GM23248 (cell line): Measurements from ENCODE around the gene RBMS3. TPM values are rescaled to one million over a fixed set of nuclear protein-coding genes. Genes with fewer than 3 reads are reported as not detected.

ENCODE experiments used
- DNase-seq: peaks from one replicate; pipeline ENCODE4 v3.0.0-alpha.2; 2015
- H2AFZ ChIP-seq: fragments of 200-600 bp; sonication (generic); 2 replicates; pipeline ENCODE4 v1.6.1; 2016; ENCODE audit warnings: antibody characterized with exemption
- H3F3A ChIP-seq: fragments of 200-600 bp; sonication (generic); 2 replicates; pipeline ENCODE4 v1.6.1; 2016; ENCODE audit warnings: mild to moderate bottlenecking, antibody characterized with exemption, mixed run types; ENCODE audit not compliant: insufficient read depth
- H3K27ac ChIP-seq: fragments of 200-600 bp; sonication (generic); 2 replicates; pipeline ENCODE4 v1.5.1; 2016; ENCODE audit warnings: mild to moderate bottlenecking
- H3K27me3 ChIP-seq: fragments of 200-600 bp; sonication (generic); replicated peaks from 2 replicates; pipeline ENCODE4 v1.6.1; 2016; ENCODE audit warnings: mild to moderate bottlenecking; ENCODE audit not compliant: insufficient read depth
- H3K36me3 ChIP-seq: fragments of 200-600 bp; sonication (generic); 2 replicates; pipeline ENCODE4 v1.6.1; 2016; ENCODE audit warnings: low read depth, mild to moderate bottlenecking
- H3K4me1 ChIP-seq: fragments of 200-600 bp; sonication (generic); 2 replicates; pipeline ENCODE4 v1.6.1; 2016; ENCODE audit warnings: mild to moderate bottlenecking; ENCODE audit not compliant: insufficient read depth
- H3K4me2 ChIP-seq: fragments of 200-600 bp; sonication (generic); one replicate; pipeline ENCODE4 v1.6.1; 2016; ENCODE audit warnings: mild to moderate bottlenecking; ENCODE audit not compliant: unreplicated experiment
- H3K4me3 ChIP-seq: fragments of 200-600 bp; sonication (generic); 2 replicates; pipeline ENCODE4 v1.5.1; 2016; ENCODE audit warnings: mild to moderate bottlenecking
- H3K79me2 ChIP-seq: fragments of 200-600 bp; sonication (generic); 2 replicates; pipeline ENCODE4 v1.6.1; 2016; ENCODE audit warnings: mild to moderate bottlenecking; ENCODE audit not compliant: insufficient read depth
- H3K9ac ChIP-seq: fragments of 200-600 bp; sonication (generic); 2 replicates; pipeline ENCODE4 v1.6.1; 2016; ENCODE audit warnings: mild to moderate bottlenecking
- H3K9me2 ChIP-seq: fragments of 200-600 bp; sonication (generic); 2 replicates; pipeline ENCODE4 v1.6.1; 2016; ENCODE audit warnings: mixed run types, mild to moderate bottlenecking, moderate library complexity; ENCODE audit not compliant: insufficient read depth
- H3K9me3 ChIP-seq: fragments of 200-600 bp; sonication (generic); one replicate; pipeline ENCODE4 v1.6.1; 2017; ENCODE audit warnings: low read depth
- H4K20me1 ChIP-seq: fragments of 200-600 bp; sonication (generic); 2 replicates; pipeline ENCODE4 v1.6.0; 2016; ENCODE audit not compliant: insufficient read depth
- EZH2 ChIP-seq: fragments of 200-600 bp; sonication (generic); IDR thresholded peaks from 2 replicates; pipeline ENCODE4 v1.6.1; 2018; ENCODE audit warnings: antibody characterized with exemption, mild to moderate bottlenecking; ENCODE audit not compliant: insufficient read depth, poor library complexity, severe bottlenecking
- EZH2phosphoT487 ChIP-seq: fragments of 200-600 bp; sonication (generic); IDR thresholded peaks from 2 replicates; pipeline ENCODE4 v1.6.1; 2018; ENCODE audit warnings: antibody characterized with exemption, moderate library complexity, mild to moderate bottlenecking, low read depth; ENCODE audit not compliant: insufficient read depth
- WGBS, 2 experiments: methylation state at CpG; one replicate each; pipeline ENCODE4 v1.1.6; 2015 to 2017; ENCODE audit warnings: low lambda C conversion rate in 2 of 2, low coverage in 1 of 2; ENCODE audit errors: missing lambda C conversion rate in 2 of 2; 5-methylcytosine and 5-hydroxymethylcytosine counted together
- in situ Hi-C: fragments of 300-500 bp; cut with MboI; formaldehyde crosslinking; loops from 2 replicates; pipeline ENCODE4 v1.15.0; 2020
- polyA plus RNA-seq: library from polyadenylated mRNA; unstranded; fragments of >200 nt; fragmentation: Nextera tagmentation; extraction: Ambion mirVana; gene quantifications from 2 replicates; pipeline ENCODE4 v1.2.1, GENCODE V29; 2016
- total RNA-seq: library from RNA; depleted of rRNA; stranded (reverse); fragments of >200 nt; shearing (Covaris generic); gene quantifications from 2 replicates; pipeline ENCODE4 v1.2.3, GENCODE V29; 2014

Gene RBMS3
- total and polyA plus RNA-seq, 2 experiments from 2014 or later = 40.0 to 94.3 TPM

- H3F3A ChIP-seq = peaks cover 9% of the 10 kb centered on the region; the same call in 1 of the 2 replicates
- in situ Hi-C loops = no loop called here
- H2AFZ ChIP-seq = no peak overlapping the region
- H3K79me2 ChIP-seq = peaks cover 99% of the 10 kb centered on the region
- peaks cover 4% of the 10 kb centered on the region for H3K4me1 ChIP-seq
- no peak for DNase-seq
- no peak overlapping the region for H3K9ac ChIP-seq
- no peak overlapping the region for H3K4me3 ChIP-seq
- H3K27me3 ChIP-seq = no peaks in the 10 kb centered on the region
- peaks cover 7% of the 10 kb centered on the region for H3K36me3 ChIP-seq
- H3K9me3 ChIP-seq = no peaks in the 10 kb centered on the region
- 95% methylated on average over 11 of the region's 11 CpGs for WGBS, 2 experiments
- no peak for TF ChIP-seq EZH2
- no peak for TF ChIP-seq EZH2phosphoT487
- no peak overlapping the region for H3K4me2 ChIP-seq
- H4K20me1 ChIP-seq = no peaks in the 10 kb centered on the region
- no peaks in the 10 kb centered on the region for H3K9me2 ChIP-seq
- no peak overlapping the region for H3K27ac ChIP-seq
These were observed 133.8 kb downstream of the RBMS3 start for GRCh38 chr3:29414468-29415224.

- 86 to 88% methylated on average over 3 of the region's 3 CpGs for WGBS, 2 experiments
- no peak overlapping the region for H3K4me2 ChIP-seq
These were observed 134.8 kb downstream of the RBMS3 start for GRCh38 chr3:29415482-29416223.

GRCh38 chr3:29416514-29416913, 135.6 kb downstream of the RBMS3 start:
- Histone ChIP-seq H3K4me3 (no peak overlapping the region), H3K9ac (no peak overlapping the region), H3K36me3 (peaks cover 10% of the 10 kb centered on the region), H3K9me2 (no peaks in the 10 kb centered on the region), H4K20me1 (no peaks in the 10 kb centered on the region), H3K27ac (no peak overlapping the region), H3K27me3 (no peaks in the 10 kb centered on the region), H3K4me2 (no peak overlapping the region), H3F3A (peaks cover 13% of the 10 kb centered on the region), H2AFZ (no peak overlapping the region), H3K4me1 (peaks cover 13% of the 10 kb centered on the region), H3K79me2 (peaks cover 97% of the 10 kb centered on the region), H3K9me3 (no peaks in the 10 kb centered on the region)
- whole genome bisulfite sequencing, 2 experiments = 95% methylated on average over 2 of the region's 2 CpGs
- no peak for DNase-seq
- no peak for TF ChIP-seq EZH2phosphoT487
- TF ChIP-seq EZH2 = no peak
- in situ Hi-C loops = no loop called here

More at GRCh38 chr3:29415482-29416223, 134.8 kb downstream of the RBMS3 start:
- H4K20me1 ChIP-seq = no peaks in the 10 kb centered on the region
- no peak for DNase-seq
- peaks cover 10% of the 10 kb centered on the region for H3K36me3 ChIP-seq
- H3K4me1 ChIP-seq = peaks cover 13% of the 10 kb centered on the region
- H3K4me3 ChIP-seq = no peak overlapping the region
- peaks cover 13% of the 10 kb centered on the region for H3F3A ChIP-seq
- no peak overlapping the region for H2AFZ ChIP-seq
- no peak overlapping the region for H3K9ac ChIP-seq
- no peaks in the 10 kb centered on the region for H3K9me3 ChIP-seq
- peaks cover 99% of the 10 kb centered on the region for H3K79me2 ChIP-seq
- in situ Hi-C loops = no loop called here
- no peak overlapping the region for H3K27ac ChIP-seq
- no peaks in the 10 kb centered on the region for H3K9me2 ChIP-seq
- TF ChIP-seq EZH2 (no peak), EZH2phosphoT487 (no peak)
- no peaks in the 10 kb centered on the region for H3K27me3 ChIP-seq

GRCh38 chr3:29420106-29420505, 139.2 kb downstream of the RBMS3 start:
- Histone ChIP-seq H3K9ac (no peak overlapping the region), H3K4me1 (peaks cover 13% of the 10 kb centered on the region), H3F3A (peaks cover 13% of the 10 kb centered on the region), H3K36me3 (0 out of 2 replicates have a peak, but pooled peaks cover 5% of the 10 kb centered on the region), H4K20me1 (no peaks in the 10 kb centered on the region), H3K4me2 (peak overlapping the region; percentile 14), H3K27ac (no peak overlapping the region; the same call in 1 of the 2 replicates), H3K9me2 (no peaks in the 10 kb centered on the region), H3K27me3 (no peaks in the 10 kb centered on the region), H3K4me3 (no peak overlapping the region), H2AFZ (no peak overlapping the region), H3K9me3 (no peaks in the 10 kb centered on the region), H3K79me2 (peaks cover 96% of the 10 kb centered on the region)
- in situ Hi-C loops = no loop called here
- TF ChIP-seq EZH2phosphoT487 (no peak), EZH2 (no peak)
- 77 to 80% methylated on average over 6 of the region's 6 CpGs for WGBS, 2 experiments
- DNase-seq = peak; percentile 50
